Sigmoid colon (tissue), 7 donors: Measurements from ENCODE around the gene CNGA2. TPM values are rescaled to one million over a fixed set of nuclear protein-coding genes. Genes with fewer than 3 reads are reported as not detected.

Experiments
- DNase-seq: peaks from one replicate; pipeline ENCODE4 v3.0.0-alpha.2; 2019
- H3K27ac ChIP-seq, 4 donors: fragments of 200-600 bp; sonication (generic); one replicate each; pipeline ENCODE4 v1.5.1; 2016 to 2019; ENCODE audit warnings: mild to moderate bottlenecking in 1 of 4
- H3K27me3 ChIP-seq, 3 donors: fragments of 200-600 bp; sonication (generic); one replicate each; pipeline ENCODE4 v1.5.1; 2019; ENCODE audit warnings: mild to moderate bottlenecking in 1 of 3
- H3K36me3 ChIP-seq, 4 donors: fragments of 200-600 bp; sonication (generic); one replicate each; pipeline ENCODE4 v1.5.1; 2016 to 2019
- H3K4me1 ChIP-seq, 4 donors: fragments of 200-600 bp; sonication (generic); one replicate each; pipeline ENCODE4 v1.5.1; 2017 to 2019
- H3K4me3 ChIP-seq, 4 donors: fragments of 200-600 bp; sonication (generic); one replicate each; pipeline ENCODE4 v1.5.1; 2017 to 2019; ENCODE audit warnings: mild to moderate bottlenecking in 2 of 4, moderate library complexity in 1 of 4
- H3K9me3 ChIP-seq, 4 donors: fragments of 200-600 bp in 3 of 4; sonication (generic) in 3 of 4; one replicate each; pipeline versions ENCODE4 v1.5.1 to v1.6.1; 2013 to 2019
- EP300 ChIP-seq, 4 donors: sonication (generic); formaldehyde crosslinking; IDR thresholded peaks; one replicate each; pipeline ENCODE4 v1.6.1; 2017; ENCODE audit warnings: antibody characterized with exemption in 4 of 4
- POLR2A ChIP-seq, 2 donors: fragments of 450-650 bp; IDR thresholded peaks; one replicate each; pipeline ENCODE4 v1.6.1; 2016; ENCODE audit warnings: antibody characterized with exemption in 2 of 2, mild to moderate bottlenecking in 2 of 2, moderate library complexity in 2 of 2
- POLR2AphosphoS5 ChIP-seq, 4 donors: sonication (generic); formaldehyde crosslinking; IDR thresholded peaks; one replicate each; pipeline ENCODE4 v1.6.1; 2017; ENCODE audit warnings: antibody characterized with exemption in 4 of 4
- WGBS, 2 donors: extraction: QIAGEN DNeasy Blood & Tissue Kit; methylation state at CpG; one replicate each; pipeline ENCODE4 v1.1.7; 2013; 5-methylcytosine and 5-hydroxymethylcytosine counted together
- intact Hi-C: fragments of 100-400 bp; cut with DNase I; formaldehyde crosslinking; loops from one replicate; pipeline ENCODE4 v1.15.1; 2023
- polyA plus RNA-seq, 3 donors: library from polyadenylated mRNA; stranded (reverse); fragments of 200-250 nt; gene quantifications; one replicate each; pipeline ENCODE4 v1.2.3, GENCODE V29; 2013
- total RNA-seq, 4 donors: library from RNA; depleted of rRNA; stranded (reverse); fragments of >200 nt; gene quantifications; one replicate each; pipeline ENCODE4 v1.1.0, GENCODE V29; 2016
- TF ChIP-seq, protein P1 (sequence below), 4 experiments: fragments of 450-650 bp in 3 of 4; fragments of 200-600 bp in 1 of 4; IDR thresholded peaks; one replicate each; pipeline ENCODE4 v1.5.1; 2016 to 2019; ENCODE audit warnings: antibody characterized with exemption in 4 of 4, mild to moderate bottlenecking in 3 of 4, moderate library complexity in 2 of 4
- donor health status: healthy with polysubstance abuse.
- donor health status: Bipolar disorder and iron deficiency.
- donor health status: healthy.

Gene CNGA2
- total and polyA plus RNA-seq, 7 donors: under 0.01 TPM; not detected in 6

GRCh38 chrX:151736685-151737084, 2.1 kb downstream of the CNGA2 start:
- WGBS, 2 donors: 63 to 77% methylated on average over 6 of the region's 6 CpGs
- Histone ChIP-seq H3K36me3 (no peaks in the 10 kb centered on the region), H3K4me3 (no peak overlapping the region), H3K9me3 (no peaks in the 10 kb centered on the region), H3K27me3 (no peaks in the 10 kb centered on the region), H3K27ac (no peak overlapping the region), H3K4me1 (no peaks in the 10 kb centered on the region)
- peak; percentile 30 for DNase-seq
- no peak for TF ChIP-seq POLR2AphosphoS5 (IDR thresholded peaks at IDR 0.05)
- TF ChIP-seq, protein P1, sequence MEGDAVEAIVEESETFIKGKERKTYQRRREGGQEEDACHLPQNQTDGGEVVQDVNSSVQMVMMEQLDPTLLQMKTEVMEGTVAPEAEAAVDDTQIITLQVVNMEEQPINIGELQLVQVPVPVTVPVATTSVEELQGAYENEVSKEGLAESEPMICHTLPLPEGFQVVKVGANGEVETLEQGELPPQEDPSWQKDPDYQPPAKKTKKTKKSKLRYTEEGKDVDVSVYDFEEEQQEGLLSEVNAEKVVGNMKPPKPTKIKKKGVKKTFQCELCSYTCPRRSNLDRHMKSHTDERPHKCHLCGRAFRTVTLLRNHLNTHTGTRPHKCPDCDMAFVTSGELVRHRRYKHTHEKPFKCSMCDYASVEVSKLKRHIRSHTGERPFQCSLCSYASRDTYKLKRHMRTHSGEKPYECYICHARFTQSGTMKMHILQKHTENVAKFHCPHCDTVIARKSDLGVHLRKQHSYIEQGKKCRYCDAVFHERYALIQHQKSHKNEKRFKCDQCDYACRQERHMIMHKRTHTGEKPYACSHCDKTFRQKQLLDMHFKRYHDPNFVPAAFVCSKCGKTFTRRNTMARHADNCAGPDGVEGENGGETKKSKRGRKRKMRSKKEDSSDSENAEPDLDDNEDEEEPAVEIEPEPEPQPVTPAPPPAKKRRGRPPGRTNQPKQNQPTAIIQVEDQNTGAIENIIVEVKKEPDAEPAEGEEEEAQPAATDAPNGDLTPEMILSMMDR (IDR thresholded peaks at IDR 0.05): no peak
- TF ChIP-seq POLR2A (IDR thresholded peaks at IDR 0.05): no peak
- no peak for TF ChIP-seq EP300 (IDR thresholded peaks at IDR 0.05)
- intact Hi-C loops: no loop called here

DNA sequence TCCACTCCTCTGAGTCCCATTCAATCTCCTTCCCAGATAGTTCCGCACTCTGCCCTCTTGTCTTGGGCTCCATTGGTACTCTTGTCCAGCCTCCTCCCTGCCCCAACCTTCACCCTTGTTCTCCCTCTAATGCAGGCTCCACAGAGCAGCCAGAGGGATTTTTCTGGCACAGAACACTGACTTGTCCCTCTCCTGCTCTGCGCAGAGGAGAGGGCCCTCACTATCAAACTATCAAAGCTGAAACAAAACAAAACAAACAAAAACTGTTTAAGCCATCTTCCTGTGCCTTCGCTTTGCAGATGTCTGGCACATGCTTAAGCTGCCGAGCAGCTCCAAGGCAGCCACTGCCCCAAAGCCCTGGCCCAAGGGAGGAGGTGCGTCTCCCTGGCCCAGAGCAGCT, 2.9 kb downstream of the CNGA2 start:
- H3K36me3 ChIP-seq: no peaks in the 10 kb centered on the region
- TF ChIP-seq, protein P1 (IDR thresholded peaks at IDR 0.05): no peak
- TF ChIP-seq EP300 (IDR thresholded peaks at IDR 0.05) (no peak), POLR2AphosphoS5 (IDR thresholded peaks at IDR 0.05) (no peak), POLR2A (IDR thresholded peaks at IDR 0.05) (no peak)
- no peak overlapping the region for H3K4me3 ChIP-seq
- intact Hi-C loops: no loop called here
- H3K9me3 ChIP-seq: no peaks in the 10 kb centered on the region
- peak; percentile 1 for DNase-seq
- WGBS, 2 donors: 74 to 76% methylated on average over 5 of the region's 5 CpGs
- no peaks in the 10 kb centered on the region for H3K4me1 ChIP-seq
- no peaks in the 10 kb centered on the region for H3K27me3 ChIP-seq
- H3K27ac ChIP-seq: no peak overlapping the region

DNA sequence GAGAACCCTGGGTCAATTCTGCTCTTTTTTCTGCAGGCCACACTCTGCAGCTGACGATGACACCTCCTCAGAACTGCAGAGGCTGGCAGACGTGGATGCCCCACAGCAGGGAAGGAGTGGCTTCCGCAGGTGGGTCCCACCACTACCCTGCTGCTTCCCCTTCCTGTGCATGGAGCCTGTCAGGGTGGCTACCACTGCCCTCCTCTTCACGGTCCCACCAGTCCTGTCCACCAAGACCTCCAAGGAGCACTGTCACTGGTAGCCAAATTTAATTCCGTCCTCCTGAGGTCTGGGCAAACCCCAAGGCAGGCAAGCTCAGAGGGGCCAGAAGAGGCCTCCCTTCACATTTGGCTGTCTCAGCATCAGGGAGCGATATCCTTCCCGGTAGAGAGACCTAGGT, 4.2 kb downstream of the CNGA2 start:
- peak; percentile 44 for DNase-seq
- H3K27ac ChIP-seq: no peak overlapping the region
- no peaks in the 10 kb centered on the region for H3K27me3 ChIP-seq
- TF ChIP-seq POLR2A (IDR thresholded peaks at IDR 0.05): no peak
- no peak for TF ChIP-seq POLR2AphosphoS5 (IDR thresholded peaks at IDR 0.05)
- TF ChIP-seq, protein P1 (IDR thresholded peaks at IDR 0.05): no peak
- TF ChIP-seq EP300 (IDR thresholded peaks at IDR 0.05): no peak
- H3K4me1 ChIP-seq: no peaks in the 10 kb centered on the region
- no peaks in the 10 kb centered on the region for H3K9me3 ChIP-seq
- H3K36me3 ChIP-seq: no peaks in the 10 kb centered on the region
- H3K4me3 ChIP-seq: no peak overlapping the region
- WGBS, 2 donors: 82 to 83% methylated on average over 7 of the region's 7 CpGs
- intact Hi-C loops: no loop called here

DNA sequence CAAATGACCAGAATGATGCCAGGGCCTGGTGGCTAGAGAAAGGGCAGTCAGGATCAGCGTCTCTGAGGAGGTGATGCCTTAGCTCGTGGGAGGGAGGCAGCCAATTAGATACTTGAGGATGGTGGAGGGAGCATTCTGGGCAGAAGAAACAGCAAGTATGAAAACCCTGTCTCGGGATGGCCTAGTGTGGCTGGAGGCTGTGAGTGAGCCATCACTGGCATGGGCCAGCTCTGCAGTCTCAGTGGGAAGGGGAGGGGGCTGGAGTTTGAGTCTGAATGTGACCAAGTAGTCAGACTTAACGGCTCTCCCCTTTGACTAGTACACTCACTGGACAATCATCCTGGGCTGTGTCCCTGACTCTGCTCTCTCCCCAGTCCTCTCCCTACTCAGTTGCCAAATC, 7.1 kb downstream of the CNGA2 start:
- no peaks in the 10 kb centered on the region for H3K27me3 ChIP-seq
- intact Hi-C loops: no loop called here
- DNase-seq: no peak
- TF ChIP-seq POLR2AphosphoS5 (IDR thresholded peaks at IDR 0.05) (no peak), POLR2A (IDR thresholded peaks at IDR 0.05) (no peak), EP300 (IDR thresholded peaks at IDR 0.05) (no peak)
- TF ChIP-seq, protein P1 (IDR thresholded peaks at IDR 0.05): no peak
- H3K36me3 ChIP-seq: no peaks in the 10 kb centered on the region
- H3K4me3 ChIP-seq: no peak overlapping the region
- no peak overlapping the region for H3K27ac ChIP-seq
- H3K4me1 ChIP-seq: no peaks in the 10 kb centered on the region
- 76 to 86% methylated on average over 4 of the region's 4 CpGs for whole genome bisulfite sequencing, 2 donors
- H3K9me3 ChIP-seq: no peaks in the 10 kb centered on the region

- Histone ChIP-seq H3K9me3 (no peaks in the 10 kb centered on the region), H3K27me3 (no peaks in the 10 kb centered on the region), H3K4me1 (no peaks in the 10 kb centered on the region), H3K27ac (no peak overlapping the region), H3K36me3 (no peaks in the 10 kb centered on the region), H3K4me3 (no peak overlapping the region)
- 90 to 91% methylated on average over 5 of the region's 5 CpGs for WGBS, 2 donors
- intact Hi-C loops: no loop called here
- DNase-seq: no peak
- no peak for TF ChIP-seq EP300 (IDR thresholded peaks at IDR 0.05)
- no peak for TF ChIP-seq POLR2A (IDR thresholded peaks at IDR 0.05)
- TF ChIP-seq, protein P1 (IDR thresholded peaks at IDR 0.05): no peak
- TF ChIP-seq POLR2AphosphoS5 (IDR thresholded peaks at IDR 0.05): no peak
Measured at GRCh38 chrX:151742311-151742710, 7.8 kb downstream of the CNGA2 start.
